Subcutaneous adipose tissue (tissue), 4 donors: ENCODE results near the gene DMWD. TPM values are rescaled to one million over a fixed set of nuclear protein-coding genes. Genes with fewer than 3 reads are reported as not detected.

Source experiments
- CTCF ChIP-seq: fragments of 450-650 bp; IDR thresholded peaks from one replicate; pipeline ENCODE4 v1.5.1; 2016; ENCODE audit warnings: low read depth, mild to moderate bottlenecking, control low read depth, antibody characterized with exemption, moderate library complexity
- total RNA-seq, 4 donors: library from RNA; depleted of rRNA; stranded (reverse); fragments of >200 nt; gene quantifications; one replicate each; pipeline ENCODE4 v1.1.0, GENCODE V29; 2016

DMWD gene
- total RNA-seq, 4 donors from 2014 or later, result 8.3 to 58.4 (median 16.6) TPM

GRCh38 chr19:45747513-45747912, 45.1 kb downstream of the DMWD start:
- TF ChIP-seq CTCF, result no peak

GRCh38 chr19:45746866-45747265, 45.8 kb downstream of the DMWD start:
- TF ChIP-seq CTCF, result no peak

GRCh38 chr19:45745606-45746005, 47.0 kb downstream of the DMWD start:
- no peak for TF ChIP-seq CTCF

GRCh38 chr19:45742969-45743368, 49.7 kb downstream of the DMWD start:
- TF ChIP-seq CTCF, result no peak

- no peak for TF ChIP-seq CTCF
Measured at GRCh38 chr19:45739498-45740439, 52.9 kb downstream of the DMWD start.

- TF ChIP-seq CTCF, result no peak
Measured at GRCh38 chr19:45733160-45733810, 59.4 kb downstream of the DMWD start, which contains the start of gene MEIOSIN. MEIOSIN (plus strand) TSS chr19:45733439; CDS start chr19:45735377, 1,938 bp downstream.

Other genes with a start within 250 kb of the DMWD start
- 10 to 100 TPM in 1 of 4 donors, 1 to 10 TPM in 3; 2.7 to 11.6 (median 6.4) TPM for gene OPA3, start 208.0 kb downstream of the DMWD start, total RNA-seq
- gene GPR4, start 190.6 kb downstream of the DMWD start, total RNA-seq, result 10 to 100 TPM in 1 of 4 donors, 1 to 10 TPM in 3; 2.0 to 10.4 (median 5.9) TPM
- 10 to 100 TPM in 3 of 4 donors, 1 to 10 TPM in 1; 5.4 to 32.6 (median 20.7) TPM for gene EML2, start 153.4 kb downstream of the DMWD start, total RNA-seq
- gene GIPR, start 124.6 kb downstream of the DMWD start, total RNA-seq, result 10 to 100 TPM in 1 of 4 donors, 1 to 10 TPM in 2, under 1 TPM in 1; 0.34 to 20.0 (median 1.4) TPM
- gene SNRPD2, start 100.9 kb downstream of the DMWD start, total RNA-seq, result 100 to 1,000 TPM; 117 to 159 (median 152) TPM
- gene QPCTL, start 100.2 kb downstream of the DMWD start, total RNA-seq, result 1 to 10 TPM; 1.3 to 8.5 (median 3.3) TPM
- 10 to 100 TPM in 1 of 4 donors, 1 to 10 TPM in 3; 5.1 to 12.1 (median 6.0) TPM for gene FBXO46, start 61.9 kb downstream of the DMWD start, total RNA-seq
- gene MEIOSIN, start 59.4 kb downstream of the DMWD start, total RNA-seq, result not detected
- gene SIX5, start 23.6 kb downstream of the DMWD start, total RNA-seq, result 10 to 100 TPM in 1 of 4 donors, 1 to 10 TPM in 3; 4.2 to 20.3 (median 6.9) TPM
- gene DMPK, start 10.4 kb downstream of the DMWD start, total RNA-seq, result 10 to 100 TPM in 3 of 4 donors, 1 to 10 TPM in 1; 7.0 to 39.2 (median 18.6) TPM
- gene RSPH6A, start 22.5 kb upstream of the DMWD start, total RNA-seq, result not detected
- 10 to 100 TPM; 15.7 to 50.5 (median 28.8) TPM for gene SYMPK, start 70.3 kb upstream of the DMWD start, total RNA-seq
- gene FOXA3, start 71.5 kb upstream of the DMWD start, total RNA-seq, result not detected
- gene IRF2BP1, start 93.3 kb upstream of the DMWD start, total RNA-seq, result 10 to 100 TPM in 2 of 4 donors, 1 to 10 TPM in 2; 2.9 to 24.5 (median 10.9) TPM
- 1 to 10 TPM; 1.7 to 3.3 (median 2.5) TPM for gene MYPOP, start 109.8 kb upstream of the DMWD start, total RNA-seq
- gene NANOS2, start 121.9 kb upstream of the DMWD start, total RNA-seq, result not detected
- 1 to 10 TPM in 3 of 4 donors, under 1 TPM in 1; 0.68 to 9.2 (median 1.9) TPM for gene NOVA2, start 181.0 kb upstream of the DMWD start, total RNA-seq
- gene CCDC61, start 202.6 kb upstream of the DMWD start, total RNA-seq, result 10 to 100 TPM in 1 of 4 donors, 1 to 10 TPM in 3; 2.8 to 12.2 (median 4.5) TPM
- not detected for gene PGLYRP1, start 230.2 kb upstream of the DMWD start, total RNA-seq
- gene IGFL4, start 248.2 kb upstream of the DMWD start, total RNA-seq, result not detected